Keratinocyte (primary cell): ENCODE results near the gene C2orf92. TPM values are rescaled to one million over a fixed set of nuclear protein-coding genes. Genes with fewer than 3 reads are reported as not detected.

Source experiments
- DNase-seq: peaks from one replicate; pipeline ENCODE4 v3.0.0-alpha.2; 2011; ENCODE audit warnings: low read depth, missing footprints, low spot score
- FAIRE-seq: peaks from 2 replicates; lab custom pipeline; 2011; peaks lifted over from hg19 to GRCh38; lab: Jason Lieb, UNC
- H2AFZ ChIP-seq: 2 replicates; pipeline ENCODE4 v1.6.0; 2012; ENCODE audit warnings: low read length, control low read depth, inconsistent platforms; ENCODE audit not compliant: control insufficient read depth
- H3K27ac ChIP-seq: 2 replicates; pipeline ENCODE4 v1.5.1; 2011; ENCODE audit warnings: low read length; ENCODE audit not compliant: control insufficient read depth, insufficient read depth
- H3K27me3 ChIP-seq: 3 replicates; pipeline ENCODE4 v1.6.0; 2011; ENCODE audit warnings: low read length; ENCODE audit not compliant: control insufficient read depth, insufficient read depth; ENCODE audit errors: extremely low read depth
- H3K36me3 ChIP-seq, 2 experiments: 2 replicates in 1 of 2; 3 replicates in 1 of 2; pipeline ENCODE4 v1.5.1; 2011; ENCODE audit warnings: low read length in 2 of 2, mild to moderate bottlenecking in 1 of 2; ENCODE audit not compliant: control insufficient read depth in 2 of 2, insufficient read depth in 2 of 2; ENCODE audit errors: extremely low read depth in 1 of 2
- H3K4me1 ChIP-seq: 3 replicates; pipeline ENCODE4 v1.5.1; 2011; ENCODE audit warnings: low read length; ENCODE audit not compliant: control insufficient read depth, insufficient read depth; ENCODE audit errors: extremely low read depth
- H3K4me2 ChIP-seq: 3 replicates; pipeline ENCODE4 v1.6.0; 2011; ENCODE audit warnings: low read depth, low read length; ENCODE audit not compliant: control insufficient read depth, insufficient read depth; ENCODE audit errors: extremely low read depth
- H3K4me3 ChIP-seq, 3 experiments: fragments of 200-600 bp in 1 of 3; sonication (generic) in 1 of 3; 2 replicates in 2 of 3; 3 replicates in 1 of 3; pipeline ENCODE4 v1.5.1; 2011 to 2016; ENCODE audit warnings: low read length in 3 of 3, mild to moderate bottlenecking in 3 of 3, control low read depth in 2 of 3, inconsistent platforms in 1 of 3, low read depth in 1 of 3, mixed read lengths in 1 of 3, mixed run types in 1 of 3, moderate library complexity in 1 of 3; ENCODE audit not compliant: control insufficient read depth in 2 of 3, insufficient read depth in 2 of 3; ENCODE audit errors: extremely low read depth in 1 of 3
- H3K79me2 ChIP-seq: 2 replicates; pipeline ENCODE4 v1.6.0; 2012; ENCODE audit warnings: low read length; ENCODE audit not compliant: control insufficient read depth, insufficient read depth
- H3K9ac ChIP-seq: 3 replicates; pipeline ENCODE4 v1.6.0; 2011; ENCODE audit warnings: low read length; ENCODE audit not compliant: control insufficient read depth, insufficient read depth; ENCODE audit errors: extremely low read depth
- H3K9me1 ChIP-seq: 3 replicates; pipeline ENCODE4 v1.6.0; 2011; ENCODE audit warnings: low read length; ENCODE audit not compliant: control insufficient read depth, insufficient read depth; ENCODE audit errors: extremely low read depth
- H3K9me3 ChIP-seq: 2 replicates; pipeline ENCODE4 v1.5.1; 2012; ENCODE audit warnings: low read depth, low read length; ENCODE audit not compliant: control insufficient read depth
- H4K20me1 ChIP-seq: 3 replicates; pipeline ENCODE4 v1.6.0; 2011; ENCODE audit warnings: low read length; ENCODE audit not compliant: control insufficient read depth, insufficient read depth; ENCODE audit errors: extremely low read depth
- EZH2 ChIP-seq: IDR thresholded peaks from one replicate; pipeline ENCODE4 v1.6.1; 2012; ENCODE audit warnings: inconsistent platforms, mild to moderate bottlenecking, low read length, moderate library complexity
- dilution Hi-C: fragments of 300-500 bp; cut with MboI; formaldehyde crosslinking; loops from one replicate; pipeline ENCODE4 v1.7.0; 2020; ENCODE audit warnings: low sequenced_read_pairs; ENCODE audit not compliant: extremely low pct_ligation_motif_present
- polyA plus RNA-seq, 5 experiments: library from polyadenylated mRNA; depleted of rRNA in 3 of 5; stranded (reverse) in 3 of 5; stranded (forward) in 1 of 5; unstranded in 1 of 5; fragments of >200 nt; gene quantifications; 1 replicate in 1 of 5; 2 replicates in 3 of 5; 3 replicates in 1 of 5; pipeline versions ENCODE4 v1.2.1 to v1.2.3, GENCODE V29; 2011 to 2012; ENCODE audit warnings: missing spikeins in 2 of 5, low read depth in 1 of 5, low replicate concordance in 1 of 5
- TF ChIP-seq, protein P1 (sequence below), 3 experiments: IDR thresholded peaks in 1 of 3; conservative IDR thresholded peaks in 1 of 3; optimal IDR thresholded peaks in 1 of 3; 2 replicates in 2 of 3; 3 replicates in 1 of 3; pipeline versions ENCODE3 to v1.5.1; 2011; ENCODE audit warnings: low read length in 3 of 3, mild to moderate bottlenecking in 3 of 3, moderate library complexity in 2 of 3, control low read depth in 1 of 3, inconsistent platforms in 1 of 3; ENCODE audit not compliant: insufficient read depth in 2 of 3; ENCODE audit errors: extremely low read depth in 1 of 3

The C2orf92 gene
- polyA plus RNA-seq, 1 donor (not counting 4 experiments of a cell fraction or from before 2014, with no cell fraction given), result 1.6 TPM

GRCh38 chr2:97745474-97746174, 76.1 kb downstream of the C2orf92 start:
- Histone ChIP-seq H3K4me2 (no peak overlapping the region), H4K20me1 (no peaks in the 10 kb centered on the region), H3K27ac (no peak overlapping the region), H3K27me3 (no peaks in the 10 kb centered on the region), H3K79me2 (no peaks in the 10 kb centered on the region), H3K36me3 (peaks cover 0 to 5% of the 10 kb centered on the region in 2 experiments), H3K4me1 (peaks cover 12% of the 10 kb centered on the region), H2AFZ (no peak overlapping the region), H3K9ac (no peak overlapping the region), H3K9me1 (no peaks in the 10 kb centered on the region), H3K9me3 (no peaks in the 10 kb centered on the region), H3K4me3 (no peak overlapping the region)
- dilution Hi-C loops, result no loop called here
- FAIRE-seq (no peak), DNase-seq (no peak)
- TF ChIP-seq EZH2, result no peak
- TF ChIP-seq, protein P1, sequence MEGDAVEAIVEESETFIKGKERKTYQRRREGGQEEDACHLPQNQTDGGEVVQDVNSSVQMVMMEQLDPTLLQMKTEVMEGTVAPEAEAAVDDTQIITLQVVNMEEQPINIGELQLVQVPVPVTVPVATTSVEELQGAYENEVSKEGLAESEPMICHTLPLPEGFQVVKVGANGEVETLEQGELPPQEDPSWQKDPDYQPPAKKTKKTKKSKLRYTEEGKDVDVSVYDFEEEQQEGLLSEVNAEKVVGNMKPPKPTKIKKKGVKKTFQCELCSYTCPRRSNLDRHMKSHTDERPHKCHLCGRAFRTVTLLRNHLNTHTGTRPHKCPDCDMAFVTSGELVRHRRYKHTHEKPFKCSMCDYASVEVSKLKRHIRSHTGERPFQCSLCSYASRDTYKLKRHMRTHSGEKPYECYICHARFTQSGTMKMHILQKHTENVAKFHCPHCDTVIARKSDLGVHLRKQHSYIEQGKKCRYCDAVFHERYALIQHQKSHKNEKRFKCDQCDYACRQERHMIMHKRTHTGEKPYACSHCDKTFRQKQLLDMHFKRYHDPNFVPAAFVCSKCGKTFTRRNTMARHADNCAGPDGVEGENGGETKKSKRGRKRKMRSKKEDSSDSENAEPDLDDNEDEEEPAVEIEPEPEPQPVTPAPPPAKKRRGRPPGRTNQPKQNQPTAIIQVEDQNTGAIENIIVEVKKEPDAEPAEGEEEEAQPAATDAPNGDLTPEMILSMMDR (optimal IDR thresholded peaks at IDR 0.05 in 1 of 3, IDR thresholded peaks at IDR 0.05 in 1 of 3, conservative IDR thresholded peaks at IDR 0.05 in 1 of 3; ENCODE audit: extremely low read depth in 1 of 3, insufficient read depth in 2 of 3, low read length in 3 of 3), result no peak

- no peak for FAIRE-seq
- Histone ChIP-seq H3K9me1 (no peaks in the 10 kb centered on the region), H3K27me3 (no peaks in the 10 kb centered on the region), H3K79me2 (no peaks in the 10 kb centered on the region), H3K4me2 (no peak overlapping the region), H3K27ac (no peak overlapping the region), H3K4me3 (no peak overlapping the region), H3K36me3 (peaks cover 0 to 5% of the 10 kb centered on the region in 2 experiments), H4K20me1 (no peaks in the 10 kb centered on the region), H3K4me1 (peaks cover 3% of the 10 kb centered on the region), H2AFZ (no peak overlapping the region), H3K9me3 (no peaks in the 10 kb centered on the region), H3K9ac (no peak overlapping the region)
- no peak for DNase-seq
- TF ChIP-seq EZH2, result no peak
- TF ChIP-seq, protein P1 (optimal IDR thresholded peaks at IDR 0.05 in 1 of 3, IDR thresholded peaks at IDR 0.05 in 1 of 3, conservative IDR thresholded peaks at IDR 0.05 in 1 of 3; ENCODE audit: extremely low read depth in 1 of 3, insufficient read depth in 2 of 3, low read length in 3 of 3), result no peak
- dilution Hi-C loops, result no loop called here
Observed at GRCh38 chr2:97747285-97747684, 77.8 kb downstream of the C2orf92 start.
